HG02588 (cell line): ENCODE measurements around the gene KIF16B.

Source experiments
- ATAC-seq: cut with Tn5 transposase; IDR thresholded peaks from one replicate; pipeline ENCODE4 v1.9.1; 2021; ENCODE audit warnings: mild to moderate bottlenecking, moderate library complexity; ENCODE audit not compliant: unreplicated experiment

The KIF16B gene

DNA sequence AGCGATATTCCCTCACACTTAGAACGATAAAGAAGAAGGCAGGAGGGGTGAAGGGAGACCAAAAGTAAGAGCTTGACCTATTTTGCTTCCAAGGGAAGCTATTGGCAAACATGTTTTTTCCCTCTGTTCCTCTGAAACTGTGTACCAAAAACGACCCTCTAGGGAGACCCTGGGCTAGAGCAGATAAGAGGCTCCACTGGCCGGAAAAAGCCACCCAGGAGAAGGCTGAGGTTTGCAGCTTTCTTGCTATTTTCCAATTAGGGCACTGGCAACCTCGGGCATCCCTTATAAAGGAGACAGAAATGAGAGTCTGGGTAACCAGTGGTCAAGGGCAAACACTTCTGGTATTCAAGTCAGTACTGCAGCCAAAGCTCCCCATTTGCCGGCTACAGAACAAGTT lies 168.0 kb downstream of the KIF16B start:
- no peak for ATAC-seq

- no peak for ATAC-seq
Measured at GRCh38 chr20:16404640-16405039, 168.6 kb downstream of the KIF16B start.

DNA sequence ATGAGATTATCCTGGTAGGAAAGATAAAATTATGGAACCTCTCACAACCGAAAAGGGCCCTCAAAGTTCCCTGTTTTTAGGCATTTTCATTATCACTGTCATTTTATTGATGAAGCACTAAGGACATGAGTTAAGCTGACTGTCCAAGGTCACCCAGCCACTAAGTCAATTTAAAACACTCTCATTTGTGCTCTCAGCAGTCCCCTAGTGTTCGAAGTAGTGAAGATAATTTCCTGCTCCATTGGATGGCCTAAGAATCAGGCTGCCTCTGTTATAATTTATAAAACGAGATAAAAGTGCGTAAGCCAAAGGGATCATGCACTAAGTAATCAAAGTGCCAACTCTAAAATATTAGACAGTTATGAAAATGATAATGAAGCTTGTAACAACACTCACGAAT lies 169.1 kb downstream of the KIF16B start:
- no peak for ATAC-seq

DNA sequence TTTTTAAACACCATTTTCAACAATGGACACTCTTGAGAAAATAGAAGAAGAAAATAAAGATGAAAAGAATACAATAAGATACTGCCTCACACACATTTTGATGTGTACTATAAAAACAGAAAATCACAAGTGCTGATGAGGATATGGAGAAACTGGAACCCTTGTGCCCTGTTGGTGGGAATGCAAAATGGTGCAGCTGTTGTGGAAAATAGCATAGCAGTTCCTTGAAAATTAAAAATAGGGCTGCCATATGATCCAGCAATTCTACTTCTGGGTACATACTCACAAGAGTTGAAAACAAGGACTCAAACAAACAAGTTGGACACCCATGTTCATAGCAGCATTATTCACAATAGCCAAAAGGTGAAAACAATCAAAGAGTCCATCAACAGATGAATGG lies 173.0 kb downstream of the KIF16B start:
- no peak for ATAC-seq

GRCh38 chr20:16399801-16400200 lies 173.4 kb downstream of the KIF16B start:
- ATAC-seq = no peak

- ATAC-seq = no peak
Measured at GRCh38 chr20:16397086-16397485, 176.2 kb downstream of the KIF16B start.

DNA sequence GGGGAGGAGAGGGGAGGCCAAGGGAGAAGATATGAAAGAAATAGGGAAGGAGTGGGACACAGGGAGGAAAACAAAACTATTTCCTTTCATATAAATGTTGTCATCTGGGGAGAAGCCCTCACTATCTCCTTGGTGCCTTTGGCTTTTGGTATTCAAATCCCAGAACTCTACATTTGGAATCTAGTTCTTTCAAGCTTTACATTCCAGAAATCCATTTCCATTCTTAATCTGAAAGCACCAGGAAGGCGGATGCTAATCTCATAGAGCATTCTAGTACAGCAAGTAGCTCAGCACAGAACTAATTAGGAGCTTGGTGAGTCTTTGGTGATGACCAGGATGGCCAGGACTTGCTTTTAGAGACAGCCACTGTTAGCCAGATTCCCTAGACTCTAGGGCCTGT lies 177.9 kb downstream of the KIF16B start:
- ATAC-seq = no peak

DNA sequence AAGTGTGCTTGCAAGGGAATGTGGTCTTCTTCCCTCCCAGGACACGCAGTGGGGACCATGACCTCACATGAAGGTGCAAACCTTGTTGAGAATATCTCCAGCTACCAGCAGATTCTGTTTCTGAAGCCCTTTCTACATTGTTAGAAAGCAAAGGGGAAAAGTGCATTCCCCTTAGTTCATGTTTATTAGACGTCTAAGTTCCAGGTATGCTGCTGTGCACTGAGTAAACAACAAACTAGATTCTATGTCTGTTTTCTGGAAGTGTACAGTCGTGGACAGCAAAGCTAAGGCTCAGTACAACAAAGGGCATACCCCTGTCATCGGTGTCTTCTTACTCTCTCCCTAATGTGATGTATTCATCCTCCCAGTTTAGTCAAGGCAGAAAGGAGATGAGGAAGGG lies 178.5 kb downstream of the KIF16B start:
- no peak for ATAC-seq

DNA sequence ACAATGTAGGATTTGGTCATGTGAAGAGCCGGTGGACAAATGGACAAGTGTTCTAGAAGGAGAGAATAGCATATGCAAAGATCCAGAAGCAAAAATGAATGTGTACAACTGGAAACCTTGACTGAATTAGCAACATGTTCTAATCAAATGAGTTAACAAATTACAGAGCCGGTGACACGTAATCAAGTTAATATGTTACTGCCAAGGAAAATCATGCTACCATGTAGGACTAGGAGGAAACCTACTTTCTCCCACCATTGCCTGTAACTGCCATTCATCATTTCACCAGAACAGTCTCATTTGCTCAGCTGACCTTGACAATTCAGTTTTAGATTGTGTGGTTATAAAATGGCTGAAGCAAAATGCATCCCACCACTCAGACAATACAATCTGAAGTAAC lies 179.4 kb downstream of the KIF16B start:
- no peak for ATAC-seq

DNA sequence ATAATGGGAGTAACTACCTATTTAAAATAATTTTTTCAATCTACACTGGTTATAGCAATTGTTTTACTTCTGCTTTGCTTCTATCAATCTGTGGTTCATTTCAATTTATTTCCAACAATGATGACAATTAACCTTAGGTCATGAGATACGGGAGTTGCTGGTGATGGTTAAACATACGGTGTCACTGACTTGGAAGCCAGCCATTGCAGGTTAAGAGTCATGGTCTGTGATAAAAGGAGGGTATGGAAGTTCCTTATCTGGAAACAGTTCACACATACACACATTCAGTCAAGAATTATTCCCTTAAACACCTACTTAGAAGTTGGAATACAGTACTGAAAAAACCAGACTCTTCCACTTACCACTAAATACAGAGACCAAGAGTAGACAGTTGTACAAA lies 180.0 kb downstream of the KIF16B start:
- no peak for ATAC-seq

GRCh38 chr20:16392346-16392745 lies 180.9 kb downstream of the KIF16B start:
- ATAC-seq = peak; percentile 96

DNA sequence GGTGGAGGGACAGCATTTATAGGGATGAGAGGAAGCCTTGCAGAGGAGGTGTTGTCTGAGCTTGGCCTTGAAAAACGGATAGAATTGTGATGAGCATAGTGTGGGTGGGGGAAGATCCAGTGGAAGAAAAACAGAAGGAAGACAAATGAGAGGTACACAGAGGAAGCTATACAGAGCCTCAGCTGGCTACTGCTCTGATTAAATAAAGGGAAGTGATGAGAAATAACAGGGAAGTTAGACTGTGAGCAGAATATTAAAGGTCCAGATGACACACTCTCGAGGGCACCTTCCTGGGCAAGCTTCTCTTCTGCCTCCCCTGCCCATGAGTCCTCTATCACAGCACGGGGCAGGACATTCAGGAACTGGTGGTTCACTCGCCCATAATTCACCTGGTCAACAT lies 182.3 kb downstream of the KIF16B start:
- ATAC-seq = no peak

- ATAC-seq = no peak
Measured at GRCh38 chr20:16388731-16389130, 184.5 kb downstream of the KIF16B start.

GRCh38 chr20:16387666-16388065 lies 185.6 kb downstream of the KIF16B start:
- ATAC-seq = no peak

DNA sequence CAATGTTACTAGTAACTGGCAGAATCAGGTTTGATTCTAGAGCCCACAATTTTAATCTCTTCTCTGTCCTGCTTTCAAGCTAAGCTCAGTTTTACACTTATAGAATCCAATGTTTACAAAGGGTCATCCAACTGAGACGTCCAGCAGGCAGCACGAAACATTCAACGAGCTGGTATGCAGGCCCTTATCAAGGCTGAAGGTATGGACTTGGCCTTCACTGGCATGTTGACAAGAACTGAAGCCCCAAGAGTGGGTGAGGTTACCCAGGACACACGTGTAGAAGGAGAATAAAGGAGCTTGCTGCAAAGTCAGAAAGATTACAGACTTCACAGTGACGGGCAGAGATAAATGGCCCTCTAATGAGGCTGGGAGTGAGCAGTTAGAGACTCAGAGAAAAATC lies 187.4 kb downstream of the KIF16B start:
- no peak for ATAC-seq

DNA sequence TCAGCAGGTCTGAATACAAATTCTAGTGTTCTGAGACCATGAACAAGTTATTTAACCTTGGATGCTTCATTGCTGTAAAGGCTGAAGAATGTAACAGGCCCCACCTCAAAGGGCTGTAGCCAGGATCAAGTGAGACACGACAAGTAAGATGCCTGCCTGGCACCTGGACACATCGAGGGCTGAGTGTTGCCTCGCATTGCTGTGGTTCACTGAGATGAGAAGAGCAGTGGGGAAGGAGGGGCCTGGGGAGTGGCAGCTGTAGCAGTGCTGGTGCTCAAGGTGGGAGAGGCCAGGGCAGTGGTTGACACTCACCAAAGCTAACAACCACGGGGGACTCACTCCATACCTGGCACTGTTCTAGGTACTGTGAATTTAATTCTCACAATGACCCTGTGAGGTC lies 187.8 kb downstream of the KIF16B start:
- ATAC-seq = no peak

GRCh38 chr20:16381444-16381843 lies 191.8 kb downstream of the KIF16B start:
- no peak for ATAC-seq

DNA sequence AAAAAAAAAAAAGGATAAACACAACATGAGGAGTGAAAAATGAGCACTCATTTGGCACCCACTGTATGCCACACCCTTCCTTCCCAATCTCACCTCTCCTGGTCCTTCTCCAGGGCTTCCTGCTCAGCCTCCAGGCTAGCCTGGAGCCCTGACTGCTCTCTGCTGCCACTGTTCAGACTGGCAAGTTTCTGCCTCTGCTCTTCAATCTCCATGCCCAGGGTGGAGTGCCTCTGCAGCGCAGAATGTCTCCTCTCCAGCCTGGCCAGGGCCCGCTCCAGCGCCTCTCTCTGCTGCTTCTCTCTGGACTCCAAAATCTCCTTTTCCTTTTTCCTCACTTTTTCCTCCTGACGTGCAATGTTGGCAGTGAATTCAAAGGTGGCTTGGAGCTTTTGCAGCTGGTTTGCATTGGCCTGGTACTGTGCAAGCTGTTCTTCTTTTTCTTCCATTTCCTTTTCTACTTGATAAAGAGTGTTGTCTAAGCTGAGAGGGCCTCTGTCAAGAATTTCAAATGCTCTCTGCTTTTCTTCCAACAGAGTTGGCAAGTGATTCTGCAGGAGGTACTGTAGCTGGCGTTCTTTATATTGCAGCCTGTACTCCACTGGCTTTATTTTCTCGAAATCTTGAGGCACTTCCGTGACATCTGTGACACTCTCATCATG lies 194.4 kb downstream of the KIF16B start:
- no peak for ATAC-seq

GRCh38 chr20:16378122-16378521 lies 195.1 kb downstream of the KIF16B start:
- no peak for ATAC-seq

DNA sequence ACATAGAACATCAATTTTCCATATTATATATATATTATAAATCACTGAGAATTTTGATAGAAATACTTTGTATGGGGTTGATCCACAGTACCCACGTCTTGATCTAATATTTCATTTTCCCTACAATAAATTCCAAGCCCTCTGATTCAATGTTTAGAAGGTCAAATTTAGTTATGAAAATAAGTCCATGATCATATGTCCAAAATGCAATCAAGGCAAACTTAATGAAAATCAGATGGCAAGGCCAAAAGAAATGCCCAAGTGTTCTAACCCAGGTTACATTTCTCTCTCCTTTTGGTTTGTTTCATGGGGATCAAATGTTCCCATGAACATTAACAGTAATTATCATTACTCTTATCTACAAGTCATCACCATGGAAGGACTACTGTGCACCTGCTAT lies 203.8 kb downstream of the KIF16B start:
- ATAC-seq = no peak

GRCh38 chr20:16368645-16369292 lies 204.5 kb downstream of the KIF16B start:
- no peak for ATAC-seq

GRCh38 chr20:16367948-16368560 lies 205.2 kb downstream of the KIF16B start:
- ATAC-seq = no peak
